Activated CD4-positive, alpha-beta T cell treated with anti-CD3 and anti-CD28 coated beads, Interleukin-2, amount 50 U/mL, for 48 hours (primary cell): ENCODE measurements around the gene TFB2M.
"Not testable (repeated sequence)": the region's sequence is repeated elsewhere in the genome, so short reads cannot be mapped to it uniquely, and the experiment has no call there.

ENCODE experiments used
- DNase-seq, 2 experiments: peaks; one replicate each; pipeline ENCODE4 v3.0.0-alpha.2; 2020

Gene TFB2M

GRCh38 chr1:246582301-246583055 is 16.4 kb upstream of the TFB2M start:
- DNase-seq: no peak

GRCh38 chr1:246580497-246581370 is 14.7 kb upstream of the TFB2M start:
- no peak for DNase-seq

GRCh38 chr1:246579818-246580217 is 13.8 kb upstream of the TFB2M start:
- no peak for DNase-seq

GRCh38 chr1:246577720-246578106 is 11.7 kb upstream of the TFB2M start:
- no peak for DNase-seq

- DNase-seq: no peak
Measured at GRCh38 chr1:246577082-246577719, 11.1 kb upstream of the TFB2M start.

GRCh38 chr1:246576709-246577032 is 10.6 kb upstream of the TFB2M start:
- no peak for DNase-seq

GRCh38 chr1:246573491-246573890 is 7.4 kb upstream of the TFB2M start:
- no peak for DNase-seq

GRCh38 chr1:246572785-246573184 is 6.7 kb upstream of the TFB2M start:
- no peak for DNase-seq

- DNase-seq: no peak
Measured at GRCh38 chr1:246571953-246572352, 5.9 kb upstream of the TFB2M start.

GRCh38 chr1:246571309-246571708 is 5.2 kb upstream of the TFB2M start:
- peak in 1 of 2 experiments; percentile 20 for DNase-seq

- peak in 1 of 2 experiments; percentile 31 for DNase-seq
Measured at GRCh38 chr1:246569248-246570238, 3.5 kb upstream of the TFB2M start.

GRCh38 chr1:246567646-246568235 is 1.7 kb upstream of the TFB2M start:
- DNase-seq: no peak

- no peak for DNase-seq
Measured at GRCh38 chr1:246566813-246567645, 968 bp upstream of the TFB2M start.

- DNase-seq: no peak
Measured at GRCh38 chr1:246565751-246566127, 322 bp downstream of the TFB2M start.

- DNase-seq: no peak
Measured at GRCh38 chr1:246564839-246565750, 966 bp downstream of the TFB2M start.

GRCh38 chr1:246560833-246561232 is 5.2 kb downstream of the TFB2M start:
- DNase-seq: not testable (repeated sequence)

- DNase-seq: no peak
Measured at GRCh38 chr1:246559310-246559709, 6.8 kb downstream of the TFB2M start.

- no peak for DNase-seq
Measured at GRCh38 chr1:246558041-246558440, 8.0 kb downstream of the TFB2M start.

- DNase-seq: no peak
Measured at GRCh38 chr1:246554201-246554600, 11.9 kb downstream of the TFB2M start.

- DNase-seq: no peak
Measured at GRCh38 chr1:246552110-246552509, 14.0 kb downstream of the TFB2M start.
